GM12891 (cell line): Measurements from ENCODE around the gene CACNA2D1.

ENCODE experiments used
- POLR2A ChIP-seq: IDR thresholded peaks from 2 replicates; pipeline ENCODE4 v1.6.1; 2011; ENCODE audit warnings: low read depth, low read length, control low read depth
- POLR2AphosphoS5 ChIP-seq: IDR thresholded peaks from 2 replicates; pipeline ENCODE4 v1.6.1; 2011; ENCODE audit warnings: low read depth, low read length, control low read depth

DNA sequence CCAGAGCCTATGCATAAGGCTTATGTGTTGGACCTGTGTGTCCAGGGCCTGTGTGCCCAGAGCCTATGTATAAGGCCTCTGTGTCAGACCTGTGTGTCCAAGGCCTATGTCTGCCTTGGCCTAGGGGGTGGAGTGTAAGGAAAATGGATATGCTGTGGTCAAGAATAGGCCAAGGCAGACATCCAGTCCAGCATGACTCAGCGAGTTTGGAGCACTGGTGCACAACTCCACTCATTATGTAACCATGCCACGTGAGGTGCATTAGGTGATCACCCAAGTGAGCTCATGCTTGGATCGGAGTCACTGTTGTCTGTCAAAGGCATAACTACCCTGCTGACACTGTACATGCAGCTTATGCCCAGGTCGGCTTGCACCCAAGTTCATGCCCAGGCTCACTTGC lies 238.9 kb downstream of the CACNA2D1 start:
- no peak for TF ChIP-seq POLR2A
- no peak for TF ChIP-seq POLR2AphosphoS5
